VCaP (cell line): ENCODE results near the gene PIGS.

Experiments used
- H3K27ac ChIP-seq: fragments of 450-650 bp; 2 replicates; pipeline ENCODE4 v1.5.1; 2017
- CTCF ChIP-seq: fragments of 450-650 bp; conservative IDR thresholded peaks from 2 replicates; pipeline ENCODE4 v1.5.1; 2017; ENCODE audit warnings: mild to moderate bottlenecking, moderate library complexity

The PIGS gene

GRCh38 chr17:28544402-28545140 is 26.8 kb downstream of the PIGS start:
- no peak for TF ChIP-seq CTCF

DNA sequence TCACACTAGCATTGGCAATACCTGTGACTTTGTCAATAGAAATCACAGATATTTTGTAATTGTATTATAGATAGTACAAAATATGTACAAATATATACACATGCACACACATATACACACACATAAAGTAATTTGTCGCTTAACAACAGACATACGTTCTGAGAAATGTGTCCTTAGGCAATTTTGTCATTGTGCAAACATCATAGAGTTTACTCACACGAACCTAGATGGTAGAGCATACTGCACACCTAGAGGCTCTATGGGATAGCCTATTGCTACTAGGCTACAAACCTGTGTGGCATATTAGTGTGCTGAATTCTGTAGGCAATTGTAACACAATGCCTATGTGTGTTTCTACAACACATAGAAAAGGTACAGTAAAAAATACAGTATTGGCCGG is 29.9 kb downstream of the PIGS start:
- no peak for TF ChIP-seq CTCF
- H3K27ac ChIP-seq = no peak overlapping the region

More at GRCh38 chr17:28544402-28545140, 26.8 kb downstream of the PIGS start:
- H3K27ac ChIP-seq = no peak overlapping the region

DNA sequence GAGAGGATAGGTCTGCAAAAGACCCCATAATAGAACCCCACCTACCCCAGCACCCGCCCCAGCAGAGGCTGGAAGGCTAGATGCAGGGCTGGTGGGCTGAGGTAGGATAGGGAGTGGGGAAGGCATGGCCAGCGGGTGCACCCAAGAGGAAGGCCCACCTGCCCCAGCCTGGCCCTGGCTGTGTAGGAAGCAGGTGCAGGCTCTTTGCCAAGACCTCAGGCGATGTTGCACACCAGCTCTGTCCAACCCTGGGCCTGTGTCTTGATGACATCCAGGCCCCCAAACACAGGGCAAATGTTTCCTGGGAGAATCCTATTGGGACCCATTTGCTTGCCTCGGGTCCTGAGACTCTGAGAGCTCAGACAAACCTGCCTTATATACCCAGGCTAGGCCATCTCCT is 31.1 kb downstream of the PIGS start:
- TF ChIP-seq CTCF = no peak
- peak overlapping the region; percentile 40 for H3K27ac ChIP-seq

- no peak for TF ChIP-seq CTCF
- no peak overlapping the region for H3K27ac ChIP-seq
Measured at GRCh38 chr17:28538296-28538895, 32.9 kb downstream of the PIGS start.

- TF ChIP-seq CTCF = no peak
- H3K27ac ChIP-seq = peak overlapping the region; percentile 47; the same call in 1 of the 2 replicates
Measured at GRCh38 chr17:28537219-28537610, 34.1 kb downstream of the PIGS start.

DNA sequence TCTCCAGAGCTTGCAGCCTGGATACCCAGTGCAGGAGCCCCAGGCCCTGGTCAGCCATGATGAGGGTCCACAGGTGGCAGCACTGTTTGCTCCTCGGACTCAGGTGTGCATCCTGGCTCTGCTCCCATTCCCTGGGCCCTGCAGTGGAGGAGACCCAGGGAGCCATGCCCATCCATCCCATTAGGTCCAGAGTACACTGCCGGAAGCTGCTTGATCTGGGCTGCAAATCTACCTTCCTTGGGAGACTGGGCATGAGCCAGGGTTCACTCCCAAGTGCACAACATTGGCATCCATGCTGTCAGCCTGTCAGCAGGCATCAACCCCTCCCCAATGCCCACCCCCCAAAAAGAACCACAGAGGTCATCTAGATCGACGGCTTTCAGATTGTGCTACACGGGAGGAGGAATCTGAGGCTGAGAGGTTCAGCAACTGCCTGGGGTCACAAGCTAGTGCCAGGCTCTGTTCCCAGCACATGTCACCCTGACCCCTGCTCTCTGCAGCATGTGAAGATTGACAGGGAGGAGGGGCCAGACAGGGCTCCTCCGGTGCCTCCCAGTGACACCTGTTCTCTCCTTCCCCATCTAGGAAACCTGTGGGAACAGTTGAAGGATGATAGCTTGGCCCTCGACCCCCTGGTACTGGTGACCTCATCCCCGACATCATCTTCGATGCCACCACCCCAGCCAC is 34.6 kb downstream of the PIGS start:
- H3K27ac ChIP-seq = peak overlapping the region; percentile 47; the same call in 1 of the 2 replicates
- TF ChIP-seq CTCF = no peak

DNA sequence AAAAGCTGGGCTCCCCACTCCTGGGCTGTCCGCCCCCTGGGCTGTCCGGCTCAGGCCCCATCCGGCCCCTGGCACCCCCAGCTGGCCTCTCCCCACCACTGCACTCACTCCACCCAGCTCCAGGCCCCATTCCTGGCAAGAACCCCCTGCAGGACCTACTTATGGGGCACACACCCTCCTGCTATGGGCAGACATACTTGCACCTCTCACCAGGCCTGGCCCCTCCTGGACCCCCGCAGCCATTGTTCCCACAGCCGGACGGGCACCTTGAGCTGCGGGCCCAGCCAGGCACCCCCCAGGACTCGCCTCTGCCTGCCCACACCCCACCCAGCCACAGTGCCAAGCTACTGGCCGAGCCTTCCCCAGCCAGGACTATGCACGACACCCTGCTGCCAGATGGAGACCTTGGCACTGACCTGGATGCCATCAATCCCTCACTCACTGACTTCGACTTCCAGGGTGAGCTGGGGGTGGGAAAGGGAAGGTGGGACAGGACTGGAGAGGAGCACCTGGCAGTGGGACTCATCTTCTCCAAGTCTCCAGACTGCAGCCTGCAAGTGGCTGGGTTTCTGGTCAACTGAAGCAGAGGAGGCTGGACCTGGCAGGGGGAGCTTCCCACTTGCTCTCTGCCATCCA is 36.5 kb downstream of the PIGS start:
- no peak for TF ChIP-seq CTCF

More for the DNA sequence above, 36.5 kb downstream of the PIGS start:
- H3K27ac ChIP-seq = no peak overlapping the region
